ENCODE data around the gene TSPOAP1.

Gene TSPOAP1

GRCh38 chr17:58365980-58366595 is 37.5 kb upstream of the TSPOAP1 start:
- H3K4me3 ChIP-seq (ENCODE audit: low read depth in 1 of 2, low read length in 1 of 2): no peak overlapping the region
- no peaks in the 10 kb centered on the region for H3K4me1 ChIP-seq (ENCODE audit: control insufficient read depth in 1 of 2, insufficient read depth in 1 of 2, low read depth in 1 of 2, low read length in 1 of 2)
- H3K9me3 ChIP-seq: no peaks in the 10 kb centered on the region
- H3K27me3 ChIP-seq: no peaks in the 10 kb centered on the region
- no peak for TF ChIP-seq CTCF (IDR thresholded peaks at IDR 0.05)
- no peak overlapping the region for H3K27ac ChIP-seq
- H3K36me3 ChIP-seq: no peaks in the 10 kb centered on the region

GRCh38 chr17:58365185-58365979 is 36.8 kb upstream of the TSPOAP1 start:
- no peak overlapping the region for H3K4me3 ChIP-seq (ENCODE audit: low read depth in 1 of 2, low read length in 1 of 2)
- H3K27me3 ChIP-seq: no peaks in the 10 kb centered on the region
- H3K4me1 ChIP-seq (ENCODE audit: control insufficient read depth in 1 of 2, insufficient read depth in 1 of 2, low read depth in 1 of 2, low read length in 1 of 2): no peaks in the 10 kb centered on the region
- no peak overlapping the region for H3K27ac ChIP-seq
- H3K9me3 ChIP-seq: no peaks in the 10 kb centered on the region
- no peaks in the 10 kb centered on the region for H3K36me3 ChIP-seq
- no peak for TF ChIP-seq CTCF (IDR thresholded peaks at IDR 0.05)

GRCh38 chr17:58364270-58364942 is 35.8 kb upstream of the TSPOAP1 start:
- no peak overlapping the region for H3K4me3 ChIP-seq (ENCODE audit: low read depth in 1 of 2, low read length in 1 of 2)
- no peak for TF ChIP-seq CTCF (IDR thresholded peaks at IDR 0.05)
- no peaks in the 10 kb centered on the region for H3K4me1 ChIP-seq (ENCODE audit: control insufficient read depth in 1 of 2, insufficient read depth in 1 of 2, low read depth in 1 of 2, low read length in 1 of 2)
- no peaks in the 10 kb centered on the region for H3K27me3 ChIP-seq
- H3K9me3 ChIP-seq: no peaks in the 10 kb centered on the region
- no peak overlapping the region for H3K27ac ChIP-seq
- no peaks in the 10 kb centered on the region for H3K36me3 ChIP-seq

GRCh38 chr17:58363457-58364185 is 35.0 kb upstream of the TSPOAP1 start:
- Histone ChIP-seq H3K27me3 (no peaks in the 10 kb centered on the region), H3K4me3 (ENCODE audit: low read depth in 1 of 2, low read length in 1 of 2) (no peak overlapping the region), H3K36me3 (no peaks in the 10 kb centered on the region), H3K9me3 (no peaks in the 10 kb centered on the region), H3K4me1 (ENCODE audit: control insufficient read depth in 1 of 2, insufficient read depth in 1 of 2, low read depth in 1 of 2, low read length in 1 of 2) (no peaks in the 10 kb centered on the region), H3K27ac (no peak overlapping the region)
- no peak for TF ChIP-seq CTCF (IDR thresholded peaks at IDR 0.05)

GRCh38 chr17:58362368-58363014 is 33.9 kb upstream of the TSPOAP1 start:
- no peaks in the 10 kb centered on the region for H3K27me3 ChIP-seq
- no peaks in the 10 kb centered on the region for H3K9me3 ChIP-seq
- TF ChIP-seq CTCF (IDR thresholded peaks at IDR 0.05): no peak

More at GRCh38 chr17:58362368-58363014, 33.9 kb upstream of the TSPOAP1 start:
- Histone ChIP-seq H3K4me1 (ENCODE audit: control insufficient read depth in 1 of 2, insufficient read depth in 1 of 2, low read depth in 1 of 2, low read length in 1 of 2) (no peaks in the 10 kb centered on the region), H3K27ac (no peak overlapping the region), H3K36me3 (no peaks in the 10 kb centered on the region), H3K4me3 (ENCODE audit: low read depth in 1 of 2, low read length in 1 of 2) (no peak overlapping the region)
